Memory B cell (primary cell): ENCODE results near the gene HDAC10.
A peak's percentile ranks its signal among the peaks of the same experiment; 100 is the strongest.

ENCODE experiments used
- ATAC-seq: fragments of 150-1000 bp; cut with Tn5 transposase; 2 replicates; pipeline ENCODE4 v1.10.0; 2021; ENCODE audit warnings: low read depth, mild to moderate bottlenecking, moderate library complexity
- DNase-seq, 2 donors: peaks; one replicate each; pipeline ENCODE4 v3.0.0; 2022; ENCODE audit warnings: low spot score in 2 of 2
- H3K27ac Mint-ChIP-seq: one replicate; pipeline ENCODE4 v1.8.0; 2022; ENCODE audit warnings: mild to moderate bottlenecking, moderate library complexity, mixed read lengths
- H3K27me3 Mint-ChIP-seq: one replicate; pipeline ENCODE4 v1.8.0; 2022; ENCODE audit warnings: mixed read lengths
- H3K36me3 Mint-ChIP-seq: one replicate; pipeline ENCODE4 v1.8.0; 2022; ENCODE audit warnings: mild to moderate bottlenecking, mixed read lengths
- H3K4me1 Mint-ChIP-seq: one replicate; pipeline ENCODE4 v1.8.0; 2022; ENCODE audit warnings: mixed read lengths
- H3K4me3 Mint-ChIP-seq: one replicate; pipeline ENCODE4 v1.8.0; 2022; ENCODE audit warnings: mild to moderate bottlenecking, moderate library complexity, mixed read lengths
- H3K9me3 Mint-ChIP-seq: one replicate; pipeline ENCODE4 v1.8.0; 2022; ENCODE audit warnings: mixed read lengths

Gene HDAC10

GRCh38 chr22:50218996-50219727, 31.9 kb downstream of the HDAC10 start:
- DNase-seq (no peak), ATAC-seq (peak; percentile 21)
- peaks cover 20% of the 10 kb centered on the region for H3K36me3 Mint-ChIP-seq
- no peaks in the 10 kb centered on the region for H3K27me3 Mint-ChIP-seq
- no peaks in the 10 kb centered on the region for H3K9me3 Mint-ChIP-seq
- H3K27ac Mint-ChIP-seq: no peak overlapping the region
- H3K4me1 Mint-ChIP-seq: peaks cover 5% of the 10 kb centered on the region
- no peak overlapping the region for H3K4me3 Mint-ChIP-seq

- H3K4me1 Mint-ChIP-seq: peaks cover 7% of the 10 kb centered on the region
- no peak overlapping the region for H3K4me3 Mint-ChIP-seq
- no peaks in the 10 kb centered on the region for H3K9me3 Mint-ChIP-seq
- peaks cover 19% of the 10 kb centered on the region for H3K36me3 Mint-ChIP-seq
- no peak overlapping the region for H3K27ac Mint-ChIP-seq
- no peaks in the 10 kb centered on the region for H3K27me3 Mint-ChIP-seq
- DNase-seq (no peak), ATAC-seq (no peak)
Measured at GRCh38 chr22:50218153-50218995, 32.7 kb downstream of the HDAC10 start.

GRCh38 chr22:50217543-50218152, 33.4 kb downstream of the HDAC10 start:
- no peak overlapping the region for H3K4me3 Mint-ChIP-seq
- no peaks in the 10 kb centered on the region for H3K27me3 Mint-ChIP-seq
- no peak for DNase-seq
- H3K4me1 Mint-ChIP-seq: peaks cover 11% of the 10 kb centered on the region
- H3K27ac Mint-ChIP-seq: no peak overlapping the region
- ATAC-seq: peak; percentile 20
- no peaks in the 10 kb centered on the region for H3K9me3 Mint-ChIP-seq
- peaks cover 20% of the 10 kb centered on the region for H3K36me3 Mint-ChIP-seq

DNA sequence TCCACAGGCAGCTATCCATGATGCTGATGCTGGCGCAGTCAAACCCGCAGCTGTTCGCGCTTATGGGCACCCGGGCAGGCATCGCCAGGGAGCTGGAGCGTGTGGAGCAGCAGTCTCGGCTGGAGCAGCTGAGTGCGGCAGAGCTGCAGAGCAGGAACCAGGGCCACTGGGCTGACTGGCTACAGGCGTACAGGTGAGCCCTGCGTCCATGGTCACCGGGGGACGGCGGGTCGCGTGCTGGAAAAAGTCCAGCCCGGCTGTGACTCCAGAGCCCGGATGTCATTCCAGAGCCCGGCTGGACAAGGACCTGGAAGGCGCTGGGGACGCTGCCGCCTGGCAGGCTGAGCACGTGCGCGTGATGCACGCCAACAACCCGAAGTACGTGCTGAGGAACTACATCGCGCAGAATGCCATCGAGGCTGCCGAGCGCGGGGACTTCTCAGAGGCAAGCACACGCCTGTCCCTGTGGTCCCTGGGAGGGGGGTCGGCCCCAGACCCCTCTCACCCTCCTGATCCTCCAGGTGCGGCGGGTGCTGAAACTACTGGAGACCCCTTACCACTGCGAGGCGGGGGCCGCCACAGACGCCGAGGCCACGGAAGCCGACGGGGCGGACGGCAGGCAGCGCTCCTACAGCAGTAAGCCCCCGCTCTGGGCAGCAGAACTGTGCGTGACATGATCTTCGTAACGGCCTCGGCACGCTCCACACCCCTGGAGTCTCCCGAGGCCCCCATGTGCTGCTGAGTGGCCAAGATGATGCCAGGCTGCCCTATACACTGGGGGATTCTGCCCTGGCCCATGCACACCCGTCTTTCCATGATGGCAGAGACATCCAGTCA, 34.2 kb downstream of the HDAC10 start:
- H3K4me3 Mint-ChIP-seq: no peak overlapping the region
- no peaks in the 10 kb centered on the region for H3K27me3 Mint-ChIP-seq
- H3K4me1 Mint-ChIP-seq: peaks cover 13% of the 10 kb centered on the region
- H3K27ac Mint-ChIP-seq: no peak overlapping the region
- ATAC-seq (no peak), DNase-seq (no peak)
- no peaks in the 10 kb centered on the region for H3K9me3 Mint-ChIP-seq
- H3K36me3 Mint-ChIP-seq: peaks cover 20% of the 10 kb centered on the region

DNA sequence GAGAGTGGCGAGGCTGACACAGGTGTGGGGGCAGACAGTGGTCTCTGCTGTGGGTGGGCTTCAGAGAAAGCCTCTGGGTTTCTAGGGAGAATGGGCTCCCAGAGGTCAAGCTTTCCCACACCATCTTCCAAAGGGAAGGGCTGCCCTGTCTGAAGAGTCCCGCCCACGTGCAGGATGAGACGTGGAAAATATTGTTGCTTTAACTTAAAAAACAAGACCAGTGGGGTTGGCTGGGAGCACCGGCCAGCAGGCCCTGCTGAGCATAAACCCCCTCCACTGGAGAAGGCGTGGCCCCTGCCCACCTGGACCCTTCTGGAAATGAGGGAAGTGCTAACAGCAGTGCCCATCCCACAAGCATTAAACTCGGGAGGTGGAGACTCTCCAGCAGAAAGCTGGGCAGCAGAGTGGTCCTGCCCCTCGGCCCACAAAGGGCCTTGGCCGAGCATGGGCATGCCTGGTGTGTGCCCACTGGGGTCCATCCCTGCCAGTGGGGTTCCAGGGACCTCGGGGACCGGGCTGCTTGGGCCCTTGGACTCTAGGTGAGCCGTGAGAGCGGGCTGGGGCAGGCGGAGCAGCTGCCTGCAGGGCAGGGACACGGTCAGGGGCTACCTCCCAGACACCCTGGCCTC, 34.9 kb downstream of the HDAC10 start:
- Mint-ChIP-seq H3K4me1 (peaks cover 13% of the 10 kb centered on the region), H3K9me3 (no peaks in the 10 kb centered on the region), H3K4me3 (no peak overlapping the region), H3K36me3 (peaks cover 20% of the 10 kb centered on the region), H3K27me3 (no peaks in the 10 kb centered on the region), H3K27ac (peak overlapping the region; percentile 45)
- ATAC-seq: no peak
- no peak for DNase-seq

DNA sequence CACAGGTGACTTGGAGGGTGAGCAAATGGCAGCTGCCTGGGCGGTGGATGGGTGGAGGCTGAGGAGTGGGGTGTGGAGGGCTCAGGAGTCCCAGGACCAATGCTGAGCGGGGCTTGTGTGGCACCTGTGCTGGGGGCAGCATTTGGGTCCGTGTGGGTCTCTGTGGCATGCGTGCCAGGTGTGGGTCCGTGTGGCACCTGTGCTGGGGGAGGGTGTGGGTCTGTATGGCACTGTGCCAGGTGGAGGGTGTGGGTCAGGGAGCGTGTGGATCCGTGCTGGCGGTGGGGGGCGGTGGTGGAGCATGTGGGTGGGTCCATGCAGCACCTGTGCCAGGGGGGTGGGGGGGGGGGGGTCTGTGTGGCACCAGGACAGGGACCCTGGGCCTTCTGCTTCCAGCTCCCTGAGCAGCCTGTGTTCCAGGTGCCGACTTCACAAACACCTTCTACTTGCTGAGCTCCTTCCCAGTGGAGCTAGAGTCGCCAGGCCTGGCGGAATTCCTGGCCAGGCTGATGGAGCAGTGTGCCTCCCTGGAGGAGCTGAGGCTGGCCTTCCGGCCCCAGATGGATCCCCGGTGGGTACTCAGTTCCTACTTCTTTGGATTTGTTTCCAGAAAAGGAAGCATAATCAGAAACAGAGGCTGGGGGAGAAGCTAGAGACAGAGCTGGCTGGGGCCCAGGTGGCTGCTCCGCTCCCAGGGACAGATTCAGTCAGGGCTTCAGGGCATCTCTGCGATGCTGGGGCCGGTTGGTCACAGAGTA, 35.6 kb downstream of the HDAC10 start:
- ATAC-seq: no peak
- no peaks in the 10 kb centered on the region for H3K9me3 Mint-ChIP-seq
- H3K4me1 Mint-ChIP-seq: peaks cover 13% of the 10 kb centered on the region
- DNase-seq: no peak
- H3K27ac Mint-ChIP-seq: peak overlapping the region; percentile 45
- peaks cover 20% of the 10 kb centered on the region for H3K36me3 Mint-ChIP-seq
- H3K4me3 Mint-ChIP-seq: no peak overlapping the region
- H3K27me3 Mint-ChIP-seq: no peaks in the 10 kb centered on the region

GRCh38 chr22:50213263-50213662, 37.8 kb downstream of the HDAC10 start:
- no peak for DNase-seq
- no peak overlapping the region for H3K4me3 Mint-ChIP-seq
- H3K4me1 Mint-ChIP-seq: peaks cover 17% of the 10 kb centered on the region
- no peaks in the 10 kb centered on the region for H3K9me3 Mint-ChIP-seq
- peak overlapping the region; percentile 12 for H3K27ac Mint-ChIP-seq
- peaks cover 21% of the 10 kb centered on the region for H3K36me3 Mint-ChIP-seq
- H3K27me3 Mint-ChIP-seq: no peaks in the 10 kb centered on the region
- ATAC-seq: no peak

- Mint-ChIP-seq H3K9me3 (no peaks in the 10 kb centered on the region), H3K36me3 (peaks cover 18% of the 10 kb centered on the region), H3K4me1 (peaks cover 25% of the 10 kb centered on the region), H3K4me3 (no peak overlapping the region), H3K27ac (no peak overlapping the region), H3K27me3 (no peaks in the 10 kb centered on the region)
- DNase-seq (no peak), ATAC-seq (no peak)
Measured at GRCh38 chr22:50211147-50211546, 39.9 kb downstream of the HDAC10 start.

DNA sequence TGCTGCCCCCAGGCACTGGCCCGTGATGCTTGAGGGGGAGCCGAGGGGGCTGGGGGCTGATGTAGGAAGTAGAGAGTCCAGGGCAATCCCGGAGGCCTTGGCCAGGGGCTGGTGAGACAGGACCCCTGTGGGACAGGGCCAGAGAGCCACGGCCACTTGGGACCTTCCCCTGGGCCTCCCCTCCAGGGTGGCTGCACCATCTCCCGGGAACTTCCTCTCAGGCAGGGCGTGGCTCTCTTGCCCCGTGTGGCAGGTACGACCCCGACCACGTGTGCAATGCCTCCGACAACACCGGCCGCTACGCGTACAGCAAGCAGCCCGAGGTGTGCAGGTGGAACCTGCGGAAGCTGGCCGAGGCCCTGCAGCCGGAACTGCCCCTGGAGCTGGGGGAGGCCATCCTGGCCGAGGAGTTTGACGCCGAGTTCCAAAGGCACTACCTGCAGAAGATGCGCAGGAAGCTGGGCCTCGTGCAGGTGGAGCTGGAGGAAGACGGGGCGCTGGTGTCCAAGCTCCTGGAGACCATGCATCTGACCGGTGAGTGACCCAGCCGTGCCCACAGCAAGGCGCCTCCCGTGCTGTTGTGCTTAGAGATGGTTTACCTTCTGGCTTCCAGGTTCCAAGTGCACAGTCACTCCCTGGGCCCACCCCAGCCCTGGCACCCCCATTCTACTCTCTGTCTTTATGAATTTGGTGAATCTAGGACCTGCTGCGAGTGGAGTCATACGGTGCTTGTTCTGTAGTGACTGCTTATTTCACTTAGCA, 40.5 kb downstream of the HDAC10 start:
- no peak overlapping the region for H3K27ac Mint-ChIP-seq
- no peaks in the 10 kb centered on the region for H3K27me3 Mint-ChIP-seq
- peaks cover 18% of the 10 kb centered on the region for H3K36me3 Mint-ChIP-seq
- H3K9me3 Mint-ChIP-seq: no peaks in the 10 kb centered on the region
- peaks cover 25% of the 10 kb centered on the region for H3K4me1 Mint-ChIP-seq
- ATAC-seq (no peak), DNase-seq (no peak)
- no peak overlapping the region for H3K4me3 Mint-ChIP-seq

GRCh38 chr22:50209893-50210292, 41.2 kb downstream of the HDAC10 start:
- Mint-ChIP-seq H3K4me3 (no peak overlapping the region), H3K27ac (peak overlapping the region; percentile 29), H3K36me3 (peaks cover 17% of the 10 kb centered on the region), H3K9me3 (no peaks in the 10 kb centered on the region), H3K27me3 (no peaks in the 10 kb centered on the region), H3K4me1 (peaks cover 25% of the 10 kb centered on the region)
- peak; percentile 74 for ATAC-seq
- peak; percentile 74 to 79 for DNase-seq

DNA sequence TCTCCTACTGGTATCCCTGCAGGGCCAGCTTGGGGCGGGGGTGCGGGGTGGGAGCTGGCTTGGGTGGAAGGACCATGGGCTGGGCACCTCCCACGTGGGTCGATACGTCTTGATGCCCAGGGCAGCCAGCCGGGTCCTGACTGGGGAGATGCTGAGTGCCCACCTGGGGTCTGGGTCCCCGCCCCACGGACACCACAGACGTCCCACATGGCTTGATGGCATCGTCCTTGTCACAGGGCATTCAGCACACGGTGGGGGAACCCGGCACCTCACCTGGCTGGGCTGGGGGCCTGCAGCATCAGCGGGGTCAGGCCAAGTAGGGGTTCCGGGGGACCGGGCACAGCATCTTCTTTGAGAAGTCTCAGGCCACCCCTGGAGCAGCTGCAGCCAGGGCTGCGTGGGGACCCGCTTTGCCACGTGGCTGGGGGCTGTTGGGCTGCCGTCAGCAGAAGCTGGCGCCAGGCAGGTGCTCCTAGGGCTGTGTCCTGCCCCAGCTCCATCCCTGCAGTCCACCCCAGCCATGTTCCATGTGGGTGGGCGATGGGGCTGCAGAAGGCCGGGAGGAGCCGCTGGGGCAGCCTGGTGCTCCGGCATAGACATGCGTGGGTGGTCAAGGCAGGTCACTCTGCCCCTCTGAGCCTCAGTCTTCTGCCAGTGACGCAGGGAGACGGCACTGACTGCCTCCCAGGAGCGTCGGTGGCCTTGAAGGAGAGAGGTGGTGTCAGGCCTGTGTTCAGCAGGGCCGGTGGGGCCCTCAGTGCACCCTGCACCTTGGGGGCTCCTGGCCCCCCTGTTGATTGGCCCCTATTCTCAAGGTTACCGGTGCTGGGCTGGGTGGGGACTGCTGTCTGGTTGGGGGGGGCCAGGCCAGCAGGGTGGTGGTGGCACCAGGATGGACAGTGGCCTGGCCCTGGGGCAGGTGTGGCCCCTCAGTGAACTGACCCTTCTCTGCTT, 41.8 kb downstream of the HDAC10 start:
- H3K9me3 Mint-ChIP-seq: no peaks in the 10 kb centered on the region
- no peaks in the 10 kb centered on the region for H3K27me3 Mint-ChIP-seq
- peak overlapping the region; percentile 29 for H3K27ac Mint-ChIP-seq
- H3K36me3 Mint-ChIP-seq: peaks cover 18% of the 10 kb centered on the region
- no peak overlapping the region for H3K4me3 Mint-ChIP-seq
- DNase-seq (no peak), ATAC-seq (peak; percentile 16)
- peaks cover 26% of the 10 kb centered on the region for H3K4me1 Mint-ChIP-seq
